Activated naive CD4-positive, alpha-beta T cell treated with Interleukin-2 at 50 U/mL for 16 hours (primary cell): Measurements from ENCODE around the gene HSP90AB1.
"Not testable (repeated sequence)": the region's sequence is repeated elsewhere in the genome, so short reads cannot be mapped to it uniquely, and the experiment has no call there.

Experiments
- DNase-seq: peaks from one replicate; pipeline ENCODE4 v3.0.0-alpha.2; 2020

HSP90AB1 gene

DNA sequence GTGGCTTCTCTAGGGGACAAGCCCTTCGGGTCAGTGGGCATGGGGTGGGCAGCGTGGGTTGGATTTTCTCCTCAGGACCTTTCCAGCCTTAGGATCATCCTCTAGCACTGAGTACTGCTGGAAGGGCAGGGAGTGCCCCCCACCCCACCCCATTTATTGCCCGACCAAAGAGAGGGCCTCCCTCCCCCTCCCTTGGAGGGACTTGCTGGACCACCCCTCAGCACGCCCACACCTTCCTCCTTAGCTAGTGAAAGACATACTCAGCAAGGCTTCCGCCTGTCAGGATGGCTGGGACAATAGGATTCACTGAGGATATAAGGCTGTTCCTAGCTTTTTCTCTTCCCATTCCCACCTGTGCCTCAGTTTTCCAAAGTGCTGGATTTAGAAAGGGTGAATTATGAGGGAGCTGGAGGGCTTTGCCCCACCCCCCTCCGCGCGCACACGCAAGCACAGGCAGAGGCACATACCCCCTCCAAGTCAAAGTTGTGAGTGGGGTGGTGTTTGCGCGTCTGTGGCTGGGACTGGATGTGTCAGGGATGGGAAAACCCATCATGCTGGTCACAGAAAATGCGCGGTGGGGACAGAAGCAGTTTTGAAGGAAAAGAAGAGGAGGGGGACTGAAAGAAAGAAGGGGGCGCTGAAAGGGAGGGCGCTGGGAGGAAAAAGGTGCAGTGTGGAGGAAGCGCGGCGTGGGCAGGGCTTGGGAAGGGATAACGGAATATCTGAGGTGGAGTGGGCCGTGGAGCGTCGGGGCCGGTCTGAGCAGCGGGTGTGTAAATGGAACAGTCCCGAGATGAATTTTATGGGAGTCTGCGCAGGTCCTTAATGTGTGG, 24.2 kb upstream of the HSP90AB1 start:
- peak; percentile 19 for DNase-seq

DNA sequence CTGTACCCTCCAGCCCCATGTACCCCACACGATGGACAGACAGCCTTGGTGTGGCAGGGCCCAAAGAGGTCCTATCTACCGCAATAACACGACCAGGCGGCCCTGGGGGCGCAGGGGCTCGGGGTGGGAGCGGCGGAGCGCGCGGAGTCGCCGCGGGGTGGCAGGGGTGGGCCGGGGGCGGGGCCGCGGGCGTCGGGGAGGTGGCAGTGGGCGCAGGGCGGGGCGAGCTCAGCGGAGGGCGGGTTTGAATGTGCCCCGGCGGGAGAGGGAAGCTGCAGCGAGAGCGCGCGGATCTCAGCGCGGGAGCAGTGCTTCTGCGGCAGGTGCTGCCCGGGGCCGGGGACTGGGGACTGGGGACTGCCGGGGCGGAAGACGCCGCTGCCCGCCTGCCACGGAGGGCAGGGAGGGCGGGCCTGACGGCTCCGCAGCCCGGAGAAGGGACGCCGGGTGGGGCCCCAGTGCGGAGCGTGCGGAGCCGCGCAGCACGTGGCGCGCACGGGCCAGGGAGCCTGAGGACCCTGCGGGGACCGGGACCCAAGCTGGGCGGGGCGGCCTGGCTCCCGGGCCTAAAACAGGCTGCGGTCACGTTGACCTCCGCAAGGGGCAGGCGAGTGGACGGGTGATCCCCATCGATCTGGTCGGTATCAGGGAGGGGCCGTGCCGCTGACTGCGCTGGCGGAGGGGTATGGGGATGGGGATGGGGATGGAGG, 23.4 kb upstream of the HSP90AB1 start, which contains the start of gene SLC29A1:
TSS of gene SLC29A1 (plus strand) at position 277 of the 710 bp plus-strand sequence. CDS start 3,719 bp downstream, outside the sequence.
- peak; percentile 85 for DNase-seq

DNA sequence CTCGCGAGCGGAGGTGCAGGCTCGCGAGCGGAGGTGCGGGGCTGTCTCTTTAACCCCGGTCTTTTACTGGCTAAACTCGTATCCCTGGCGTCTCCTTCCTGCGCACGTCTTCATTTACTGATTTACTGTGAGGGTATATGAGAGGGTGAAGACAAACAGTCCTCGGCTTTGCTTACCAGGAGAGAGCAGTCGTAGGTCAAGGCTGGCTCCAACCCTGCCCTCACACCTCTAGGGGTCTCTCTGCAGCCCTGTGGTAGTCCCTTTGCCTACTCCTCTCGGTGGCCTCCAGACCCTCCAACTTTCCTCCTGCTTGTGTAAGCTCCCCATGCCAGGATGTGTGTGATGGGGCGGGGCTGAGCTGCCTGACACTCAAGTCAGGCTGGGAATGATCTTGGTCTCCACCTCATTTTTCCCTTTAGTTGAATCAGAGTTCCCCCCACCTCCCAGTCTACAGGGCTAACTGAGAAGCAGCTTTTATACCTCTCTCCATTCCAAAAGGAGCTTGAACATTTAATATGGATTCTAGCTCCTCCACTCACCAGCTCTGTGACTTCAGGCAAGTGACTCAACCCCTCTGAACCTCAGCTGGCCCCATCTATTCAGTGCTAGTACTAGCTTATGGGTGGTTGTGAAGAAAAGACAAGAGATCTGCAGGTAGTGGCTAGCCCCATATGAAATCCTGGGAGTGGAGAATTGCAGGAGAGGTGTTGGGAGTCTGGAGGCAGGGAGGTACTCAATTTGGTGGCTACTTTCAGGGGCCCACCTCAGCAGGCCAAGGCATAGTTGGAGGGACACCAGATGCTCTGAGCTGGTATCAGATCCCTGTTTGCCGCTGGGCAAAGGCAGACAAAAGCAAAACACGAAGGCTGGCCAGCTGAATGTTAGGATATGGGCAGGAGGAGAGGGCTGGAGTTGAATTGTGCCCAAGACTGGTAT, 22.6 kb upstream of the HSP90AB1 start:
- DNase-seq: peak; percentile 17

DNA sequence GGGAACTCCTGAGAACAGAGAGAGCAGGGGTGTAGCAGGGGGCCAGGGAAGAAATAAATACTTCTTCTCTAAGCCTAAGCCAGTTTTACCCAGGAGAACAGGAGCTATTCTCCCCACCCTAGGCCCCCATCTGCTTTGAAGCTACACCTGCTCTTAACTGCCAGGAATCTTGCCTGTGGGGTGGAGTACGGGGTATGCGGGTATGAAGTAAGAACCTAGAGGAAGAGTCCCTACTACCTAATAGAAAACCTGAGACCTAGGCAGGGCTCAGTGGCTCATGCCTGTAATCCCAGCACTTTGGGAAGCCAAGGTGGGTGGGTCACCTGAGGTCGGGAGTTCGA, 22.0 kb upstream of the HSP90AB1 start:
- DNase-seq: no peak

DNA sequence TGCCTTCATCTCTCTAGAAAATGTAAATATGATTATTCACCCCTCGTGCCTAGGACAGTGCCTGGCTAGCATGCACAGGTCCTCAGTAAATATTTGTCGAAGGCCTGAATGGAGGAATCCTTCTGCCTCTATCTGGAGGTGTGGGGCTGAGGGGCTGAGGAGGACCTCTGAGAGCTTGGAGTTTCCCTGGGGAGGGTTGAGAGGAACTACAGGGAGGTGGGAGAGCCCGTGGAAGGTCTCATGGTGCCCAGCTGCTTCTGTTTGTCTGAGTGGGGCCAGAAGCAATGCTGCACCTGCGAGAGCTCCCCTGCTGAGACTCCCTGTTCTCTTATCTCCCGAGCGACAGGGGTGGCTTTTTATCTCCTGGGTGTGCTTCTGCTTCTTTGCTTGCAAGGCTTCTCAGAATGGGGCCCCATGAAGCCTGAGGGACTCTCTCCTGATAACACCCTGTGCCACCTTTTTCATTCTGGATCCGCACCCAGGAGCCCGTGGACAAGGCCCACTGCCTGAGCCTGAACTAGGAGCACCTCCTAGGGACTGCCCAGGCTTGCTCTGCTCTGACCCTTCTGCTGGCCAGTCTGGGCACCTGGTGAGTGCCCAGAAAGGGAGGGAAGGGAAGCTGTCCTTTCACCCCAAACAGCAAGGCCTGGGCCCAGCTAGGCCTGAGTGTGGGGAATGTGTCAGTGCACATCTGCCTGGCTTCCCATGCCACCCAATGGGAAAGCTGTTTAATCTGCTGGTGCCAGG, 21.1 kb upstream of the HSP90AB1 start:
- DNase-seq: no peak

DNA sequence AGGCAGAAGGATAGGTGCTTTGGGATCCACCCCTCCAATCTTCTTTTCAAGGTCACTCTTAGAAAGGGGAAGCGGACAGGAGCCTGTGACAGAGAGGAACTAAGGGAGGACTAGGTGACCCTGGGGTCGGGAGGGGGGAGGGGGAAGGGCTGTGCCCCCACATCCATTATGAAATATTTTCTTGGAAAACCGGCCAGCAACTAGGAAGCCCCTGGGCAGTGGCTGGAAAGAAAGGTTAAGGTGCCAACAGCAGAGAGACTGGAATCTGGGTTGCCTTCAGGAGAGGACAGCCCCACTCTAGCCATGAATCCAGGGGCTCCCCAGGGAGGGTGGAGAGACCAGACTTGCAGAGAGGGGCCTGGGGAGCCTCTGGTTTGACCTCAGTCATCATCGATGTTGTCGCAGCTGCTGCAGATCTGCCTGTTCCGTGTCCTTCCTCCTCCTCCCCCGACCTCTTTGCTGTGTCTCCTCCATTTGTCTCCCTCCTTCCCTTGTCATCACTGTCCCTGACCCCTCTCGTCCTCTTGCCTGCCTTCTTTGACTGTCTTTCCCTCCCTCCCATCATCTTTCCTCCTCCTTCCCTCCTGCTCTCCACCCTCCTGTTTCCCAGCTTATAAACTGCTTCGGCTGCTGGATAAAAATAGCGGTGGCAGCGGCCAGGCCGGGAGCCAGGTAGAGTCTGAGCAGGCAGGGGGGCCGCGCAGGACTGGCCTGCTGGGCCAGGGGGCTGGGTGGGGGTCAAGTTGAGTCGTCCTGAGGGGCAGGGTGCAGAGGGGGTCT, 20.3 kb upstream of the HSP90AB1 start:
- no peak for DNase-seq

DNA sequence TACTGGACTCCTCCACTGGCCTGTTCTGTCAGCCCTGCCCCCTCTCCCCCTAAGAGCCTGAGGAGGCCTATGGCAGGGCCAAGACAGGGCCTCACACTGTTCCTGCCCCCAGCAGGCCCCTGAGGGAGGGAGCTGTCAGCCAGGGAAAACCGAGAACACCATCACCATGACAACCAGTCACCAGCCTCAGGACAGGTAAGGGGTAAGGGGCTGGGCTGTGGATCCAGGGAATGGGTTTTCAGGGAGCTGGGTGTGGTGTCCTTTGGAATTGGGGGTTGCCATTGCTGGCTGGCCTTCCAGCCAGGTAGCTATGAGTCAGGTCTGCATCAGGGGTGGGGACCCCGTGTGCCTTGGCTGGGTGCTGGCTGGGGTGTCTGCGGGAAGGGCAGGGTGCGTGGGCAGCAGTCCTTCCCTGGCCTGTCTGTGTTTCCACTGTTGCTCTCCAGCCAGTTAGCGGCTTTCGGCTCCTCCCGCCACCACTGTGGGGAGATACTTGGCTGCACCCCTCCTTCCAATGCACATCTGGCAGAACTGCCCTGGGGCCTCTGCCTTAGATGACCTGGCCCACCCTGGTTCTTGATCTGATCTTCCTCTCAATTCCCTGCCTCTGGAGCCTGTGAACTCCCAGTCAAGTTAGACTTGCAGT, 19.6 kb upstream of the HSP90AB1 start:
- no peak for DNase-seq

DNA sequence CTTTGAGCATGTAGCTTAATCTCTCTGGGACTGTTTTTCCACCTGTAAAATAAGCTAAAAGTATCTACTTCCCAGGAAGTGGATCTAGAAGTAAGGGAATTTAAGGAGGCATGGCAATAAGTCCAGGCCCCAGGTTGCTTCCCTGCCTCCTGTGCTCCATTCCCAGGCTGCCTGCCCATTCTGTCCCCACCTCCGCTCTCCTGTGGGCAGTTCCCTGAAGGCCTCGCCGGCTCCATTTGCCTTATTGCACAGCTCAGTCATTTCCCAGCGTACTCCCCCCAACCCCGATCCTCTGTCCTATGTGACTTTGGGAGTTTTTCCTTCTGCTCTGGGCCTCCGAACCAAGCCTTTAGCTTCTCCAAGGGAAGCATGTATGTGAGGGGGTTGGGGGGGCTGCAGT, 18.9 kb upstream of the HSP90AB1 start:
- DNase-seq: no peak

DNA sequence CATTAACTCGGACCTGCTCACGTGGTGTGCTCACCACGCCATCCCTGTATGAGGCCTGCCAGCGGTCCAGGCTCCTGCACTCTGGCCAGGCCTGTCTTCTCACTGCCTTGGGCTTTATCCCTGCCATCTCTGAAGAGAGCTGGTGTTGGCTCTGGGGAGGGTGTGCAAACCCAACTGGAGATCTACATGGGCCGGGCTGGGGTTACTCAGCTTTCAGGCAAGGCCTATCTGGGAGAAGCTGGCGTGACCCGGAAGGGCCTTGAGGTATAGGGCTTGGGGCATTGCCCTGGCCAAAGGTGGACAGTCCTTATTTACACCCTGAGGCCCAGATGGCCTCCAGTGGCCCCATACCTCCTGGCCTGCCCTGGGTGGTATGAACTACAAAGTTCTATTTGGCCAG, 18.5 kb upstream of the HSP90AB1 start:
- DNase-seq: no peak

DNA sequence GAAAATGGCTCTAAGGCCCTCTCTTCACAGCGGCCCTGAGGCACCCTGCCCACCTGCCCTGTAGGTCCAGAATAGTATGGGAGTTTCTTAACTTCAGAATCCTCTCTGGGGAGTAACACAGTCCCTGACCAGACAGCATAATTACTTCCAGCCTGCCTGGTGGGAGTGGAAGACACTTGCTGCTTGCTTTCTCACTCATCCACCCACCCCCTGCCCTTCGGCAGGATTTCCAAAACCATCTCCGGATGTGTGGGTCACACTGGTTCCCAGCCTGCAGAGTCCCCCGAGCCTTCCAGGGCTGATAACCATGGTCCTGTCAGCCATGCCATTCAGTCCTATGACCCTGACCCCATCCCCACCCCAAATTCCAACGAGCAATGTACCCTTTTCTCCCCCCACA, 18.1 kb upstream of the HSP90AB1 start:
- DNase-seq: no peak

DNA sequence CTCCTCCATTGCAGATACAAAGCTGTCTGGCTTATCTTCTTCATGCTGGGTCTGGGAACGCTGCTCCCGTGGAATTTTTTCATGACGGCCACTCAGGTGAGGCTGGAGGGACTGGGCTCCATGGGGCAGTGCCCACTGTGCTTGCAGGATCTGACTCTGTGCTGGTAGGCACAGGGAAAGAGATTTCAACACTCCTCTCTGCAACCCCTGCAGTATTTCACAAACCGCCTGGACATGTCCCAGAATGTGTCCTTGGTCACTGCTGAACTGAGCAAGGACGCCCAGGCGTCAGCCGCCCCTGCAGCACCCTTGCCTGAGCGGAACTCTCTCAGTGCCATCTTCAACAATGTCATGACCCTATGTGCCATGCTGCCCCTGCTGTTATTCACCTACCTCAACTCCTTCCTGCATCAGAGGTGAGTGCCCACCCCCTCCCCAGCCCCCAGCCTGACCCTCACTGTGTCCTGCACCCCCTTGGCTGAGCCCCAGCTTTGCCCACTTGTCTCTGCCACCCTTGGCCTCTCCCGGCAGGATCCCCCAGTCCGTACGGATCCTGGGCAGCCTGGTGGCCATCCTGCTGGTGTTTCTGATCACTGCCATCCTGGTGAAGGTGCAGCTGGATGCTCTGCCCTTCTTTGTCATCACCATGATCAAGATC, 17.4 kb upstream of the HSP90AB1 start:
- no peak for DNase-seq

DNA sequence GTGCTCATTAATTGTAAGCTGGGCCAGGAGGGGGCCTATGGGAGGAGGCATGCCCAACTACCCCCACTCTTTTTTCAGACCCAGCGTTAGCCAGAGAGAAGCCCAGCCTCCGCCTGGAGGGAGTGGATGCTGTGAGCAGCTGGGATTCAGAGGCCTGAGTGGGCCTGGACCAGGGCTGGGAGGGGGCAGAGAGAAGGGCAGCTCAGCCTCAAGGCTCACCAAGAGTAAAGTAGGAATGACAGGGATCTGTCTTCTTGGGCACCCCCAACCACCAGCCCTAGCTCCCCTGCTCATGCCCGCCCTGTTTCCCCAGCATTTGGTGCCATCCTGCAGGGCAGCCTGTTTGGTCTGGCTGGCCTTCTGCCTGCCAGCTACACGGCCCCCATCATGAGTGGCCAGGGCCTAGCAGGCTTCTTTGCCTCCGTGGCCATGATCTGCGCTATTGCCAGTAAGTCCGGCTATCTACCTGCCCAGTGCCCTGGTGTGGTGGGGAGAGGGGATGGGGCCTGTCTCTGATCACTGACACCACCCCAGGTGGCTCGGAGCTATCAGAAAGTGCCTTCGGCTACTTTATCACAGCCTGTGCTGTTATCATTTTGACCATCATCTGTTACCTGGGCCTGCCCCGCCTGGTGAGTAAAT, 16.7 kb upstream of the HSP90AB1 start:
- no peak for DNase-seq

DNA sequence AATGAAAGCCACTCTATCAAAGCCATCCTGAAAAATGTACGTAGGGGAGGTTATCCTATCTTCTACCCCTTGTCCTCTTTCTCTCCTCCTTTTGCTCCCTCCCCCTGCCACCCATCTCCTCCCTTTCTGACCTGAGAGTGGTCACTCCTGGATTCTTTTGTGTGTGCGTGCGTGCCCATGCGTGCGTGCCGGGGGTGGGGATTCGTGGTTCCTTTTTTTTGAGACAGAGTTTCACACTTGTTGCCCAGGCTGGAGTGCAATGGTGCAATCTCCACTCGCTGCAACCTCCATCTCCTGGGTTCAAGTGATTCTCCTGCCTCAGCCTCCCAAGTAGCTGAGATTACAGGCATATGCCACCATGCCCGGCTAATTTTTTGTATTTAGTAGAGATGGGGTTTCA, 15.5 kb upstream of the HSP90AB1 start:
- DNase-seq: not testable (repeated sequence)

DNA sequence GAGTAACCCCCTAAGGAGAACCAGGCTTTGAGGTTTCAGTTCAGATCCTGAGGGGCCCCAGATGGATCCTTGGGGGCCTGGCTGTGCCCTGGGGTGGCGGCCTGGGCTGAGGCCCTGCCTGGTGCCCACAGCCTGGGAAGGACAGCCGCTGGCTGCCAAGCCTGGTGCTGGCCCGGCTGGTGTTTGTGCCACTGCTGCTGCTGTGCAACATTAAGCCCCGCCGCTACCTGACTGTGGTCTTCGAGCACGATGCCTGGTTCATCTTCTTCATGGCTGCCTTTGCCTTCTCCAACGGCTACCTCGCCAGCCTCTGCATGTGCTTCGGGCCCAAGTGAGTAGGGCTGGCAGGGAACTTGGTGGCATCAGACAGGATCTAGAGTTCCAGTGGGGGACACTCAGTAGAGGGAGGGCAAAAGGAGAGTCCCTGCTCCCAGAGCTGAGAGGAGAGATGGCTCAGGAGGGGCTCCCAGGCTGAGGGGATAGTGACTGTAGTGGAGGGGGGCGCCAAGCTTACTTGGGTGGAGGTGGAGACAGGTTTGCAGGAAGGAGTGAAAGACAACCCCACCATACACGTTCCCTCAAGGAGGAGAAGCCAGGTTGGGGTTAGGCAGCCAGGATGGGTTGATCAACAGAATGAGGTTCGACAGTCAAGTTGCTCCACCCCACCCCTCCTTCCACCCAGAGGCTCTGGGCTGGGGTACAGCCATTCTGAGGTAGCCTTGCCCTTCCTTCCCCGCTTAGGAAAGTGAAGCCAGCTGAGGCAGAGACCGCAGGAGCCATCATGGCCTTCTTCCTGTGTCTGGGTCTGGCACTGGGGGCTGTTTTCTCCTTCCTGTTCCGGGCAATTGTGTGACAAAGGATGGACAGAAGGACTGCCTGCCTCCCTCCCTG, 14.0 kb upstream of the HSP90AB1 start:
- DNase-seq: no peak

DNA sequence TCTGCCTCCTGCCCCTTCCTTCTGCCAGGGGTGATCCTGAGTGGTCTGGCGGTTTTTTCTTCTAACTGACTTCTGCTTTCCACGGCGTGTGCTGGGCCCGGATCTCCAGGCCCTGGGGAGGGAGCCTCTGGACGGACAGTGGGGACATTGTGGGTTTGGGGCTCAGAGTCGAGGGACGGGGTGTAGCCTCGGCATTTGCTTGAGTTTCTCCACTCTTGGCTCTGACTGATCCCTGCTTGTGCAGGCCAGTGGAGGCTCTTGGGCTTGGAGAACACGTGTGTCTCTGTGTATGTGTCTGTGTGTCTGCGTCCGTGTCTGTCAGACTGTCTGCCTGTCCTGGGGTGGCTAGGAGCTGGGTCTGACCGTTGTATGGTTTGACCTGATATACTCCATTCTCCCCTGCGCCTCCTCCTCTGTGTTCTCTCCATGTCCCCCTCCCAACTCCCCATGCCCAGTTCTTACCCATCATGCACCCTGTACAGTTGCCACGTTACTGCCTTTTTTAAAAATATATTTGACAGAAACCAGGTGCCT, 13.3 kb upstream of the HSP90AB1 start:
- DNase-seq: no peak

DNA sequence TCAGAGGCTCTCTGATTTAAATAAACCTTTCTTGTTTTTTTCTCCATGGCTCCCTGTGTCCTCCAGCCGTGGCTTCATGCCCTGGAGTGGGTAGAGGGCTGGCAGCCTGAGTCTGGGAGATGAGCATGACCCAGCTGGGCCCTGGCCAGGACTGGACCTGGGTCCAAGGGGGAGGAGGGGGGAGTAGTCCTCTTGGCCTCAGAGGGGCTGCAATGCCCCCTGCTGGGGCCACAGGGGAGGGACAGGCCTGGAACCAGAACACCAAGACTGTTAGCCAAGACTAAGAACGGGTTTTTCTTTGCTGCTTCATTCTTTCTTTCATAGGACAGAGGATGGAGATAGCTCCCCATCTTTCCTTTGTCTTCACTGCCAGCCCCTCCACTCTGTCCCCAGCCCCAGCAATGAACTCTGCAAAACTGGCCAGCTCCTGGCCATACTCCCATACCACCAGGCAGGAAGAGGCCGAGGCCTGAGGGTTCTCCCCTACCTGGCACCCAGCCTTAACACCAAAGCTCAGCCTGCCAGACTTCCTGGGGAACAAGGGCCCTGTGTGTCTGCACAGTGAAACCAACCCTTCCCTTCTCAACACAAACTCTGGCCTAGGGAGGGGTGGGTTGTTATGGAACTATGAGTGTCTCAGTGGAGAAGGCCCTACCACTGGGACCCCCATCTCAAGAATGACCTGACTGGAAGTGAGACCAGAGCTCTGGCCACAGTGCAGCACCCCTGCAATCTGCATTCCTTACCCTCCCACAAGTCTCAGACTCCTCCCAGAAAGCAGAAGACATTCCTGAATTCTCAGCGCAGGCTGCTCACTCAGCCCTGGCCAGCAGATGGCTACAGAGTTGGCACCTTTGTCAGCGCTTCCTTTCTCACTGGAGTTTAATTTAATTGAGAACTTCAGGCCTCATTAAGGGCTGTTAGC, 12.5 kb upstream of the HSP90AB1 start:
- no peak for DNase-seq

DNA sequence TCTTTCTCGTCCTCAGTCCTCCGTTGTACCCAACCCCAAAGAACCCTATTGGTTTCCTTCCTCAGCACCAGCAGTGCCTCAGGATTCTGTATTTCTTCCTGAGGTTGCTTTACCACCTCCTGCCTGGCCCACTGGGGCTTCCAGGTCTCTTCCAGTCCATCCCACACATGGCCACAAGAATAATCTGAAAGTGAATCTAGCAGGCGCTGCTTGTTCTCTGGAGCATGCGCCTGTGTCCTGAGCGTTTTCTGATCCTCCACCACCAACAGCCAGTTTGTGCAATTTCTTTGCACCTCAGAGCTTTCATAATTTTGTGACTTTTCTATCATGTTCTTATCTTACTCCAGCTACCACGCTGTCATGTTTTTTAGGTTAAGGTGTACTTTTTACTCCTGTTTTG, 11.6 kb upstream of the HSP90AB1 start:
- no peak for DNase-seq
